WI38 (cell line): Measurements from ENCODE around the gene PHC3.

Experiments
- H3K4me3 ChIP-seq: 2 replicates; pipeline ENCODE4 v1.5.1; 2011; ENCODE audit warnings: low read depth, mild to moderate bottlenecking, control low read depth, low read length
- TF ChIP-seq, protein P1 (sequence below): IDR thresholded peaks from 2 replicates; pipeline ENCODE4 v1.5.1; 2012; ENCODE audit warnings: low read depth, mild to moderate bottlenecking, control low read depth, low read length

PHC3 gene

DNA sequence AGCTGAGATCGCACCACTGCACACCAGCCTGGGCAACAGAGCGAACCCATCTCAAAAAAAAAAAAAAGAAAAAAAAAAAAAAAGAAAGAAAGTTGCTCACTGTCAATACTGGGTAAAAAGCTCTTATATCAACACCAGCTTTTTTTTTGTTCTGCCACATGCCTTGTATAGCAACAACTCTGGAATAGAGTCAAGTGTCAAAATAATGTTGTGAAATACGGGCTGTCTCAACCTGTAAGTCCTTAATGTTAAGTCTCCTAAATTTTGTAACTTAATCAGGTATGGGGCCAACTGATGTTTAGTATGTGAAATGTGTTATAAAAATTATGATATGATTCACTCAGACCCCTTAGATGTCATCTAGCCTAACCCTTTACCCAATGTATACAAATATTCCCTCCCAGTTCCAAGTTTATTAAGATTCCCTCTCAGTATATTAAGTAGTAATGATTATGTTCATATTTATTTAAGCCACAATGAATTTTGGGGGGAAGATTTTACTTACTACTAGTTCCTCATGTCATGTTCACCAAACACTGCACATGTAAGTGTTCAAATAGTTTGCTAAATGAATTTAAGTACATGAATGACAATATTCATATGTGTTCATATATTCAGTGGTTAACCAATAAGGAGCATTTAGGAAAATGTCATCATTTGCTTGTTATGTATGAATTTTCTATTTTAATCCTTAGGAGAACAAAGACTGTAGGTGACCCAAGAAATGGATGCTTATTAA is 91.5 kb downstream of the PHC3 start:
- no peak overlapping the region for H3K4me3 ChIP-seq
- TF ChIP-seq, protein P1, sequence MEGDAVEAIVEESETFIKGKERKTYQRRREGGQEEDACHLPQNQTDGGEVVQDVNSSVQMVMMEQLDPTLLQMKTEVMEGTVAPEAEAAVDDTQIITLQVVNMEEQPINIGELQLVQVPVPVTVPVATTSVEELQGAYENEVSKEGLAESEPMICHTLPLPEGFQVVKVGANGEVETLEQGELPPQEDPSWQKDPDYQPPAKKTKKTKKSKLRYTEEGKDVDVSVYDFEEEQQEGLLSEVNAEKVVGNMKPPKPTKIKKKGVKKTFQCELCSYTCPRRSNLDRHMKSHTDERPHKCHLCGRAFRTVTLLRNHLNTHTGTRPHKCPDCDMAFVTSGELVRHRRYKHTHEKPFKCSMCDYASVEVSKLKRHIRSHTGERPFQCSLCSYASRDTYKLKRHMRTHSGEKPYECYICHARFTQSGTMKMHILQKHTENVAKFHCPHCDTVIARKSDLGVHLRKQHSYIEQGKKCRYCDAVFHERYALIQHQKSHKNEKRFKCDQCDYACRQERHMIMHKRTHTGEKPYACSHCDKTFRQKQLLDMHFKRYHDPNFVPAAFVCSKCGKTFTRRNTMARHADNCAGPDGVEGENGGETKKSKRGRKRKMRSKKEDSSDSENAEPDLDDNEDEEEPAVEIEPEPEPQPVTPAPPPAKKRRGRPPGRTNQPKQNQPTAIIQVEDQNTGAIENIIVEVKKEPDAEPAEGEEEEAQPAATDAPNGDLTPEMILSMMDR = no peak

DNA sequence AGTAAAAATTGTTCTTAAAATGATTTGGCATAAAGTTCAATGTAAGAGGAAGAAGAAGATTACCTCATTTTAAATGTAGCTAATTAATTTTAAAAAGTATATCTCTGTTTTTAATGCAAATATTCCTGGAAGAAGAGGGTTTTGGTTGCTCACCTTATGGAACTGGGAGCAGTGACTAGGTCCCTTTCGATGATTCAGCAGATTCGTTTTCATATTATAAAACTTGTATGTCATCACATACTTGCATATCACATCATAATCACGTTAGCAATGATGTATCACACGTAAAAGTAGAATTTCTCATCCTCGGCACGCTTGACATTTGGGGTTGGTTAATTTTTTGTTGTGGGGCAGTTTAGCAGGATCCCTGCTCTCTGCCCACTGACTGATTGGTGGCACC is 96.1 kb downstream of the PHC3 start:
- TF ChIP-seq, protein P1 = no peak

DNA sequence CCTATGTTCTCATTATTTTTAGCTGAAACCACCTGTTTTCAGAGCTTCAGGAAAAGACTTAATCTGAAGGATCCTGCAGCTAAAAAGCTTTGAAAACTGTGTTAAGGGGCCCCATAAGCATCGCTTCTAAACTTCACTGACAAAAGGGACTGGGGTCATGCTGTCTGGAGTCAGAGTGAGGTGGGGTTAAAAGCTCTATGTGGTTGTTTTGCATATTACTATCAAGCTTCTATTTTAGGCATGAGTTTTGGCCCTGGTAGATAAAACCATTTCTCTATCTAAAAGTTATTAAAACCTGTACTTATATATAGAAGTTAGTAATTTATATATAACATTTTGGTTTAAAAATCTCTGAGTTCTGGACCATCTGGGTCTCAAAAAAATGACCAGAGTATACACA is 98.2 kb downstream of the PHC3 start:
- TF ChIP-seq, protein P1 = no peak

More for the DNA sequence above, 96.1 kb downstream of the PHC3 start:
- no peak overlapping the region for H3K4me3 ChIP-seq

DNA sequence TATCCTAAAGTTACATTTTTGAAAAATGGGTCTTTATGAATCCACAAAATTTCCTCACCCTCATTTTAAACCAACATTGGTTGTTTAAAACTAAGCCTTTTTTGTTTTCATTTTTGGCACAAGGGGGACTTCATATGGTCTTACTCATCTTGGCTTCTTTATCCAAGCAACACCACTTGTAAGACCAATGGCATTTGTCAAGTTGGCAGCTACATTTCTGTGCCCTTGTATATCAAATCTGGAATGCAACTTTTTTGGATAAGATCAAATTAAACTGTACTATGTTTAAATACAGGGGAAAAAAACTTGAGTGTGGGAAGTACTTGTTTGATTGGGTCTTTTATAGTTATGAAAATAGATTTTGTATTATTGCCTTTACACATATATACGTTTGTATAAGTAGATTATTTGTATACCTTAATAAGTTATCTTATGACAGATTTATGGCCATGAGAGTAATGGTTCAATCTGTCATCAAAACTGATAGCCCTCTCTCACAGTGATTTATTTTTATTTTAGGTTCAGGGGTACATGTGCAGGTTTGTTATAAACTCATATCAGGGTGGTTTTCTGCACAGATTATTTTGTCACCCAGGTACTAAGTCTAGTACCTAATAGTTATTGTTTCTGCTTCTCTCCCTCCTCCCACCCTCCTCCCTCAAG is 100.3 kb downstream of the PHC3 start:
- no peak overlapping the region for H3K4me3 ChIP-seq
- TF ChIP-seq, protein P1 = no peak

More for the DNA sequence above, 98.2 kb downstream of the PHC3 start:
- H3K4me3 ChIP-seq = no peak overlapping the region

DNA sequence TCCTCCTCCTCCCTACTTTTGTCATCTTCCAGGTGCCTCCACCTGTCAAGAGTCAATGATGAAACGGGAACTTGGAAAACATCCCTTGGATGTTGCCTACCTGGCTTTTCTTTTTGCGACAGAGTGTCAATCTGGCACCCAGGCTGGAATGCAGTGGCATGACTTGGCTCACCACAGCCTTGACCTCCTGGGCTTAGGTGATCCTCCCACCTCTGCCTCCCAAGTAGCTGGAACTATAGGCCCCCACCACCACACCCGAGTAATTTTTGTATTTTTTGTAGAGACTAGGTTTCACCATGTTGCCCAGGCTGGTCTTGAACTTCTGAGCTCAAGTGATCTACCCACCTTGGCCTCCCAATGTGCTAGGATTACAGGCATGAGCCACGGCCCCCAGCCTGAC is 100.9 kb downstream of the PHC3 start:
- no peak overlapping the region for H3K4me3 ChIP-seq
- TF ChIP-seq, protein P1 = no peak

DNA sequence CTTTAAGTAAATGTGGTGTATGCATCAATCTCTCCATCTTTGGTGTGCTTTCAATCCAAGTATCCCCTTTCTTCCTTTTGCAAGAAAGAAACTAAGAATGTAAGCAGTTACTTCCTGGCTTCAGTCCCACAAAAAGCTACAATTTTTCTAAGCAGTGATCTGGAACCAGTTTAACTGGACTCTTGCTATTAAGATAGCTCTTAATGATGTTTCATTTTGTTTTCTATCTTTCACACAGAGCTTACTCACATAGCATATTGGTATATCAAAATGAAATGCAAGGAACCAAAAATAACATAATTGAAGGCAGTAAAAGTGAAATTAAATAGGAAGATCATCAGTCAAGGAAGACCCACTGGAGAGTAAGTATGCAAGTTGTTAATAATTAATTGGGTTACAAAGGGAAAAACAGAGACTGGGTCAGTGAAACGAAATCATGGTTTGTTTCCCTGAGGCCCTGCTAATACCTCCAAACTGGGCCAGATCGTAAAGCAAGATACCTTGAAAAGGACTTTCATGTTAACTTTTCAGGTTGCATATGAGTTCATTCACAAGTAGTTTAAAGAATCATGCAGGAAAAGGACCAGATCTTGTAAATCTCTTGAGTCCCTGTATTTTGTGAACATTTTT is 101.9 kb downstream of the PHC3 start:
- no peak overlapping the region for H3K4me3 ChIP-seq
- TF ChIP-seq, protein P1 = no peak
